ENCODE results near the gene LRRC15. TPM values are rescaled to one million over a fixed set of nuclear protein-coding genes. Genes with fewer than 3 reads are reported as not detected.

LRRC15 gene
- total and polyA plus RNA-seq, 2 donors (not counting 3 experiments of a cell fraction or from before 2014, with no cell fraction given): not detected

- POLR2A ChIA-PET: no interaction called here
- no peak overlapping the region for H2AFZ ChIP-seq (ENCODE audit: low read depth, low read length)
- dilution Hi-C loops (cut with MboI; ENCODE audit: extremely low pct_ligation_motif_present, low sequenced_read_pairs): loop anchor here (25.0 kb wide), 1 partner anchor 556 kb away; no protein-coding TSS in a partner anchor
Measured at GRCh38 chr3:194318511-194319161, 50.9 kb downstream of the LRRC15 start.

More at GRCh38 chr3:194318511-194319161, 50.9 kb downstream of the LRRC15 start:
- Histone ChIP-seq H3K4me3 (replicated peaks in 1 of 3; ENCODE audit: insufficient read depth in 1 of 3, low read depth in 1 of 3, low read length in 3 of 3) (no peak overlapping the region), H3K9ac (replicated peaks; ENCODE audit: extremely low read depth, insufficient read depth, low read length) (no peak overlapping the region), H3K27me3 (ENCODE audit: control insufficient read depth in 2 of 2, insufficient read depth in 2 of 2, low read length in 2 of 2) (peaks cover 4 to 5% of the 10 kb centered on the region in 2 experiments), H3K9me3 (replicated peaks; ENCODE audit: control insufficient read depth, insufficient read depth, low read length) (no peaks in the 10 kb centered on the region), H3K27ac (ENCODE audit: insufficient read depth, low read depth, low read length) (no peak overlapping the region), H3K79me2 (ENCODE audit: control insufficient read depth, insufficient read depth, low read length) (no peaks in the 10 kb centered on the region), H4K20me1 (replicated peaks; ENCODE audit: control insufficient read depth, extremely low read depth, insufficient read depth, low read length) (no peaks in the 10 kb centered on the region), H3K4me2 (ENCODE audit: insufficient read depth, low read length) (no peak overlapping the region), H3K36me3 (ENCODE audit: control insufficient read depth in 2 of 2, extremely low read depth in 1 of 2, insufficient read depth in 2 of 2, low read length in 2 of 2) (no peaks in the 10 kb centered on the region), H3K4me1 (ENCODE audit: control insufficient read depth, extremely low read depth, insufficient read depth, low read length) (peaks cover 7% of the 10 kb centered on the region), H3K9me1 (replicated peaks; ENCODE audit: control insufficient read depth, extremely low read depth, insufficient read depth, low read length) (no peaks in the 10 kb centered on the region)
- DNase-seq (ENCODE audit: low read depth, low spot score) (no peak), FAIRE-seq (no peak)
- CTCF ChIA-PET: interaction anchor here (0.6 to 1.1 kb wide), 2 partner anchors 12 to 653 kb away, joined by 3 read pairs; no protein-coding TSS in a partner anchor
- intact Hi-C loops (cut with micrococcal nuclease): loop anchor here (5.0 kb wide), 1 partner anchor 231 kb away; no protein-coding TSS in a partner anchor
- no peak for TF ChIP-seq CTCF (IDR thresholded peaks at IDR 0.05; ENCODE audit: extremely low read depth in 1 of 2, insufficient read depth in 1 of 2, low read depth in 1 of 2, low read length in 2 of 2)
- no peak for TF ChIP-seq MAX (IDR thresholded peaks at IDR 0.05; ENCODE audit: insufficient read depth, insufficient read length)
- no peak for TF ChIP-seq GATA2 (IDR thresholded peaks at IDR 0.05; ENCODE audit: insufficient read depth, insufficient read length, low read depth, low read length)
- no peak for TF ChIP-seq EZH2 (IDR thresholded peaks at IDR 0.05; ENCODE audit: borderline replicate concordance, low read depth, low read length, severe bottlenecking)
- no peak for TF ChIP-seq POLR2AphosphoS5 (IDR thresholded peaks at IDR 0.05; ENCODE audit: insufficient read depth, low read depth, low read length)
- no peak for TF ChIP-seq POLR2A (IDR thresholded peaks at IDR 0.05; ENCODE audit: low read depth, low read length)
- no peak for TF ChIP-seq JUN (IDR thresholded peaks at IDR 0.05; ENCODE audit: borderline replicate concordance, insufficient read depth, insufficient read length, low read depth)
- TF ChIP-seq MYC (IDR thresholded peaks at IDR 0.05; ENCODE audit: low read depth, low read length): no peak
- no peak for TF ChIP-seq FOS (IDR thresholded peaks at IDR 0.05; ENCODE audit: borderline replicate concordance, insufficient read depth, low read length)
- no TSS peak for BruUV-seq (replicated peaks)
